Breast epithelium (tissue), 3 donors: Measurements from ENCODE around the gene HLA-B.

Experiments
- POLR2A ChIP-seq: fragments of 450-650 bp; IDR thresholded peaks from one replicate; pipeline ENCODE4 v1.6.1; 2016; ENCODE audit warnings: antibody characterized with exemption, mild to moderate bottlenecking, moderate library complexity
- TF ChIP-seq, protein P1 (sequence below), 3 donors: fragments of 450-650 bp; IDR thresholded peaks; one replicate each; pipeline ENCODE4 v1.5.1; 2016 to 2017; ENCODE audit warnings: antibody characterized with exemption in 3 of 3, mild to moderate bottlenecking in 3 of 3, moderate library complexity in 3 of 3

DNA sequence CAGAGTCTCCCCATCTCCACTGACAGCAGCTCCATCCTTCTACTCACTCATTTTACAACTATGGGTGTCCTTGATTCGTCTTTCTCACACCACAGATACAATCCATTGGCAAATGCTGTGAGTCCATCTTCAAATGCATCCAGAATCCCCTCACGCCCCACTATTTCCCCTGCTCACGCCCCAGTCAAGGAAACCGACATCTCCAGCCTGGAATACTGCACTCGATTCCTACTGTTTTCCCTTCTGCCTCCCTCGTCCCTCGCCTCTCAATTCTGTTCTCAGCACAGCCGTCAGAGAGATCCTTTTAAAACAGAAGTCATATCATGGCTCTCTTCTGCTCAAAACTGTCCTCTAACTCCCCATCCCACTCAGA, 4.7 kb downstream of the HLA-B start:
- TF ChIP-seq, protein P1, sequence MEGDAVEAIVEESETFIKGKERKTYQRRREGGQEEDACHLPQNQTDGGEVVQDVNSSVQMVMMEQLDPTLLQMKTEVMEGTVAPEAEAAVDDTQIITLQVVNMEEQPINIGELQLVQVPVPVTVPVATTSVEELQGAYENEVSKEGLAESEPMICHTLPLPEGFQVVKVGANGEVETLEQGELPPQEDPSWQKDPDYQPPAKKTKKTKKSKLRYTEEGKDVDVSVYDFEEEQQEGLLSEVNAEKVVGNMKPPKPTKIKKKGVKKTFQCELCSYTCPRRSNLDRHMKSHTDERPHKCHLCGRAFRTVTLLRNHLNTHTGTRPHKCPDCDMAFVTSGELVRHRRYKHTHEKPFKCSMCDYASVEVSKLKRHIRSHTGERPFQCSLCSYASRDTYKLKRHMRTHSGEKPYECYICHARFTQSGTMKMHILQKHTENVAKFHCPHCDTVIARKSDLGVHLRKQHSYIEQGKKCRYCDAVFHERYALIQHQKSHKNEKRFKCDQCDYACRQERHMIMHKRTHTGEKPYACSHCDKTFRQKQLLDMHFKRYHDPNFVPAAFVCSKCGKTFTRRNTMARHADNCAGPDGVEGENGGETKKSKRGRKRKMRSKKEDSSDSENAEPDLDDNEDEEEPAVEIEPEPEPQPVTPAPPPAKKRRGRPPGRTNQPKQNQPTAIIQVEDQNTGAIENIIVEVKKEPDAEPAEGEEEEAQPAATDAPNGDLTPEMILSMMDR (IDR thresholded peaks at IDR 0.05) = no peak
- TF ChIP-seq POLR2A = no peak
